Stimulated activated CD4-positive, alpha-beta T cell treated with anti-CD3 and anti-CD28 coated beads, TNF-alpha, amount 100 ng/mL, for 1 hour (primary cell): Measurements from ENCODE around the gene CTBP2.

Source experiments
- DNase-seq, 3 donors: peaks; one replicate each; pipeline ENCODE4 v3.0.0-alpha.2; 2020; ENCODE audit warnings: low read depth in 3 of 3, low spot score in 1 of 3

The CTBP2 gene

DNA sequence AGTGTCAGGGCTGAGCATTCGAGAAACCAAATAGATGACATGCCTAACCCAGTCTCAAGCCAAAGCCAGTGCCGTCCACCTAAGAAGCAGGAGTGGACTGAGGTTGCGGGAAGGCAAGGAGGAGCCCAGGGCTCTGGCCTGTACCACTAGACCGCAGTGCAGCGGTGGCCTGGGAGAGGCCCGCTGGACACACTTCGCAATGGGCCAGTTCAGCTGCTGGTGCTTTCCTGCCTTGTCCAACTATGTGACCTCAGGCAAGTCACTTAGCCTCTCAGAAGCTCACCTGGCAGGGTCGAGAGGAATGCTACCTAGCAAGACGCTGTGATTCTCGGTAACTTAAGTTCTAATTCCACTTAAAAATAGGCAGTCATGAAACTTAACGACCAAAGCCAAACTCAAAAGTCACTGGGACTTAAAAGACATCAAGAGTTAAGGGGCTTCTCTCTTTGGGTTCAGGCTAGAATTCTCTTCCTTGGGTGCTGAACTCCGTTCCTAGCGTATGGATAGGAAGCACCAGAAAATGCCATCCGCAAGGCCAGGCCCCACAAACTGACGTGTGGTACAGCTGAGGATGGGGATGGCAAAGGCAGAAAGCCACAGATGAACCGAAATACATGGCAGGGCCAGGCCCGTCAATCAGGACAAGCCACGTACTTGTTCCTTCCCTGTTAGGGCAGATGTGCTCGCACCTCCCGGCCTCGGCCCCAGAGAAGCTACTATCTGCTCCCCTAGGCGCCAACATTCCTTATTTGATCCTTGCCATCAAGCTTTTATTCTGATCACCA, 34.2 kb downstream of the CTBP2 start:
- DNase-seq: no peak

DNA sequence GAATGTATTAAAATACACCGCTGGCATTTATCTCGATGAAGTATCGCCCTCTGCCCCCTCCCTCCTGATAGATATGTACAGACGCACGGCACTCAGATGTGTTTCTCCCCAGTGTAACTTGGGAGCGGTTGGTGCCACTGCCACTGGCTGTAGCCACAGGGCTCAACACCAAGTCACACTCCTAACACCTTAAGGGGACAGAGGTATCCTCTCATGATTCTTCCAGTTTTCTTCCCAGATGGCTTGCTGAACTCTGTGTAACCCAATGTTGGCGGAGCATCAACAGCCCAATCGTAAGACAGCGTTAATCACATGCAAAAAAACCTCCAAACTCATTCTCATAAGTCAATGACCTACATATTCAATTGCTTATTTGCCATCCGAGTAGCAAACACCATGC, 35.5 kb downstream of the CTBP2 start:
- DNase-seq: no peak

DNA sequence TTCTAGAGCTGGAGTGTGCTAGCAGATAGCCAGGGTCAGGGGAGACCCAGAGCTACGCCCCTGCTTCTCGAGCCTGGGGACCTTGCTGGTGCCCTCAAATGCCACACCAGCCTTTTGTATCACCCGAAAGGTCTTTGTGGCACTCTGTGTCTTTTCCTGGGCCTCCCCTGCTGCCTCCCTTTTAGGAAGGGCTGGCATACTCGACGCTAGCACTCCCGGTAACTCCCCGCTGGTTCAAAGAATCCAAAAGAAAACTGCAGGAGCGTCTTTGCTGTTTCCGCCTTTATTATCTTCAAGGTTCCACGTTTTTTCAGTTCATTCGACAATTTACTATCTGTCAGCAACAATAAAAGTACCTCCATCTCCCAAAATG, 36.3 kb downstream of the CTBP2 start:
- no peak for DNase-seq

DNA sequence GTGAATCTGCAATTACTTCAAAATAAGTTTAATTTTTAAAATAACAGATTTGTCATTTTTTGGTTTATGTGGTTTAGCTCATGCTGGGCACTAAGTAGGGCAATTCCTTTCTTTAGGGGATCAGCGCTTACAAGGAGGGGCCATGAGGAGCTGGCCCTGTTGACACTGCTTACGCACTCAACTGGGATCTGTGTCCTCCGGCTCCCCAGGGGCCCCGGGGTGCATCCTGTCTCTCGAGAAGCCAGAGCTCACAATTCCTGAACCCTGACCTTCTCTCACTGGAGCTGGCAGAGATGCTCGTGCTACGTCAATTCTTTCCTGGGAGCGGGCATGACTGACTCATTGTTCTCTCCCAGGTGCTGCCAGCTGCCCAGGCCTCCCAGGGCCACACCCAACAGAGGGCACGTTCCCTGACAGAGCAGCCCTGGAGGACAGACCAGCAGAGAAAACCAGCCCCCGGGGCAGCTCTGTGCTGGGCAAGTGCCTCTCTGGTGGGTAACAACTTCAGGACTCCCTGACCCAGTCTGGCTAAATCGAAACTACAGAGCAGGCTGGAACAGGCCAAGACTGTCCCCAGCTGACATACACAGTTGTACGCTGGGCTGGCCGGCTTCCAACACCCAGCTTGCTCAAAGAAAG, 36.8 kb downstream of the CTBP2 start:
- DNase-seq: no peak

DNA sequence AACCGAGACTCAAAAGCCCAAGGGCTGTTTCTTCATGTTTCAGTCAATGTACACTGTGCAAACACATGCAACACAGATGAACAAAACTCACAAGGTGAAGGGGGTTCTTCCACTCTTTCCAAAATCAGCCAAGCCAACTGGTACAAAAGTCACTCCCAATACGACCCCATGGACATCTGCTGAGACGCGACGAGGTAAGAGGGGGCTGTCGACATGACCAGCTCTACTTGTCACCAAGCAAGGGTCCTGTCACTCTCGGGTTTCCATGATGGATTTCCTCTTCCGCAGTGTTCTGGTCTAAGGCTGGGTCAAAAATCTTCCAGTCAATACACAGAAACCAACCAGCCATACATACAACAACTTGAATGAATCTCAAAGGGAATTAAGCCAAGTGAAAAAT, 37.8 kb downstream of the CTBP2 start:
- DNase-seq: no peak

DNA sequence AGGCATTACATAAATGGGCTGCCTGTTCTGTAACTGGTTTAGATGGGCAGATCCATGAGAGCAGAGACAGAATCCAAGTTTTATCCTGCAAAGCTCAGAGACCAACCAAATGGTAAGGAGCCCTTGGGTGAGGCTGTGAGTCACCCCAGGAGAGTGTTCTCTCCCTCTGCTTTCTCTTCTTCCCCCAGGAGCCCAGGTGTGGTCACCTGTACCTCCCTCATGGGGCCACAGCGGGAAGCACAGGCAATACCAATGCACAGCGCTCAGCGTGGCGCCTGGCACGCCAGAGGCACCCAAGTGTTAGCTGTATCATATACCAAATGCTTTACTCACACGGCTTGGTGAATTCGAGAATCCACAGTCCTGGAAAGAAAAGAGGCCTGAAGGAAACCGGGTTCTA, 39.4 kb downstream of the CTBP2 start:
- DNase-seq: no peak

DNA sequence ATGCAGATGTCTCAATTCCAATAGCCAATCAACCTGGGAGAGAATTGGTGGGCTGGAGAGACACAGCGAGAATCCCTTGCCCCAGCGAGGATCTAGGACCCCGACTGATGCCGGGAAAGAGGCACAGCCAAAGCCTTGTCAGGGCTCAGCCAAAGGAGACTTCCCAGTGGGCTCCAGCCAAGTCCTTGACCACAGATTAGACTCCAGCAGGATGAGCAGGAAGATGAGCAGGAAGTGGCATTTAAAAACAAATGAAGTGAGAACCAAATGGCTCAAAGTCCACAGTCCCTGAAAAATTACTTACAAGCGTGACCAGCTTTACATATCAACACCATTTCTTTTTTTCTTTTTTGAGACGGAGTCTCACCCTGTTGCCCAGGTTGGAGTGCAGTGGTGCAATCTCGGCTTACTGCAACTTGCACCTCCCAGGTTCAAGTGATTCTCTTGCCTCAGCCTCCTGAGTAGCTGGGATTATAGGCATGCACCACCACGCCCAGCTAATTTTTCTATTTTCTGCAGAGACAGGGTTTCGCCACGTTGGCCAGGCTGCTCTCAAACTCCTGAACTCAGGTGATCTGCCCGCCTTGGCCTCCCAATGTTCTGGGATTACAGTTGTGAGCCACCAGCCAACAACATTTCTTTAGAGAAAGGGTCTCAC, 40.2 kb downstream of the CTBP2 start:
- no peak for DNase-seq

DNA sequence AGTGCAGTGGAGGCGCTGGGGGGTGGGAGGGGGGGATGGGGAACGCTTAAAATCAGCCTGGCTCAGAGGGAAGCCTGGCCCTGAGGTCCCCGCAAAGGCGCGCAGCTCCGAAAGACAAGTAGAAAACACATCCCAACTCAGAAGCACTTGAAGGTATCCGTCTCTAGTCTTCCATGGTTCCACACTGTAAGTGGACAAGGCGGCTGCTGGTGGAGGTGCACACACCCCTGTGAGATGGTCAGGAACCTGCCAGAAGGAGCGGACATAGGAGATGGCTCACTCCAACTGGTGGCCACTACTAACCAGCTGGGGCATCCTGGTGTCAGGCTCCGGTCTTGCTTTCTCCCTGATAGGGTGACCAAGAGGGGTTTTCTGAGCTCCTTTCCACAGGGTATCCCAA, 41.7 kb downstream of the CTBP2 start:
- DNase-seq: no peak

DNA sequence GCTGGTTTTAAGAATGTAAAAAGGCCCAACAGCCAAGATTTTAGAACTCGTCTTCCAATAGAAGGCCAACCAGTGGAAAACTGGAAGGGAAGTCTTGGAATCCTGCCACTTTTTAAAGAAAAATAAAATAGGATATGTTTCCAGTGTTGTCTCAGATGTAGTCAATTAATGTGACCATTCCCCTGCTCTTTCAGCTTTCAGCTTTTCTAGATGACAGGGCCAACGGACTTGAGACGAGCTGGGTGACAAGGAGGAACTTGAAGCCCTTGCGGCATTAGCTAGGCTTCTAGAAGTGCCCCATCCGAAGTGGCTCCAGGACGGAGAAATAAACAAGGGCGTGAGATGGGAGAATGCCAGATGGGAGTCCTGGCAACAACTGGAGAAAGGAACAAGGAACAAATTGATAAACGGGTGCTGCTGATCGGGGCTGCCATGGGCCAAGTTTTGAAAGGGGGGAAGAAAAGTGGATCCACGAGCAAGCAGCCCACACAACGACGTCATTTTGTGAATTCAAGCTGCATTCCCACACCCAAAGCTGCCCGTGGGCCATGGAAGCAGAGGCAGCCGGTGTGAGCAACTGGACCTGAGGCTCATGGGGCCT, 42.3 kb downstream of the CTBP2 start:
- no peak for DNase-seq

DNA sequence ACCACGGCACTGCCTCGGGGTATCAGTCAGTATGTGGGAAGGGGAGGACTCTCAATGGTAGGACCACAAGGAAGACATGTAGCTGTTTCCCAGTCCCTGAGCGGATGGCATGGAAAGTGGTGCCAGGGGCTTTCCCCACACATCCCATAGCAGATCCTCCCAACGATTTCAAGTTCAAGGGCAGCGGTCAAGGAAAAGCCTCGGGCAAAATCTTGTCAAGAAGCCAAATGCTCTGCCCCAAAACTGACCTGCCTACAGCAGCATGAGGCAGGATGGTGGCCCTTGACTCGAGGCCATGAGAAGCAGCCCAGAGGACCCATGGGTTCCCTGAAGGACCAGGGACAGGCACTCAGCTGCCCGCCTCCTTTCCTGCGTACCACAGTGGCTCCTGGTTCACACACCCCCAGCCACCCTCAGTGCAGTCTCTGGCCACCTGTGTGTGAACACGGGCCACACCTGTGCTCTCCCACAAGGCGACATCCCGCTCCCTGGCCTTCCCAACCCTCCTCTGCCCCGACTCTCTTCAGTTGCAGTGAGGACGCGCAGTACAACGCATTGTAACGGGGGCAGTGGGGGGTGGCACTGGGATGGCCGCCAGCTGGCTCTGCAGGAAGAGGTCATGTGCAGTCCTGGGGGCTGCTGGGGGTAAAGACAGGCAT, 43.6 kb downstream of the CTBP2 start:
- no peak for DNase-seq

DNA sequence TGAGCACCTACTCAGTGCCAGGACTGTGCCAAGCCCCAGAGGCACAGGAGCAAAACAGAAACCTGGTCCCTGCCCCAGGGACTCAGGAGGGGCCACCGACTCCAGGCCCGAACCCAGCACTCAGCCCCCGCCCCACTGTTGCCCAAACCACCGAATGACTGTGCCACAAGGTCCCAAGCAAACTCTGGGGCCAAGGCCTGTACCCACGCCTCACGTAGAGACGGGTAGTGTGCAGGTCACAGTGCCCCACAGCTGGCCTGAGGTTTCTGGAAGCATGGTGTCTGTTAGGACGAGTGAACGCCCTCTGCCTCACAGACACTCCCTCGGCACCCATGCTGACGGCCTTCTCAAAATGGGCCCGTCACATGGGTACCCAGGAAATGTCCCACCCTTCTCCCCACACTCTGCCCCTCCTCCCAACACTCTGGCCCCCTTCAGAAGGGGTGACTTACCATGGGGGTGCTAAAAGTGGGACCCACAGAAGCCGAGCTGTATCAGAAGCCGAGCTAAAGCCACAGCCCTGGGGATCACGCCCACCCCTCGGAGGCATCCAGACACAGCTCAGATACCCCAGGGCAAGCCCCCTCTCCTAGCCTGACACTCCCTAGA, 44.2 kb downstream of the CTBP2 start:
- DNase-seq: no peak

DNA sequence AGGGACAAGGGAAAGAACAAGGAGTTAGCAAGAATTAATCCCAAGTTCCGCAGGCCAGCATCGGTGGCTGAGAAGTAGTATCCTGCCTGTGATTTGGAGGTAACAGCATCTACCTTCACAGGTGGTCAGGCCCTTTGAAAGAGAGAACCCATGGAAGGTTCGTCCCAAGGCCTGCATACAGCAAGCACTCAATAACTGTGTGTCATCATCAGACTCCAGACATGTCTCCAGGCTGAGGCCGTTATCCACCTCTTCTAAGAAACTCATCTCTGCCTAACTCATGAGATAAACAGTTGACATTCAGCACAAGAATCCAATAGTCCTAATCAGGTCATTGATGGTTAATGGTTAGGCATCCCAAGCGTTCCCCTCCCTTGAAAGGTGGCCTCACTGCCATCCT, 45.0 kb downstream of the CTBP2 start:
- DNase-seq: no peak

DNA sequence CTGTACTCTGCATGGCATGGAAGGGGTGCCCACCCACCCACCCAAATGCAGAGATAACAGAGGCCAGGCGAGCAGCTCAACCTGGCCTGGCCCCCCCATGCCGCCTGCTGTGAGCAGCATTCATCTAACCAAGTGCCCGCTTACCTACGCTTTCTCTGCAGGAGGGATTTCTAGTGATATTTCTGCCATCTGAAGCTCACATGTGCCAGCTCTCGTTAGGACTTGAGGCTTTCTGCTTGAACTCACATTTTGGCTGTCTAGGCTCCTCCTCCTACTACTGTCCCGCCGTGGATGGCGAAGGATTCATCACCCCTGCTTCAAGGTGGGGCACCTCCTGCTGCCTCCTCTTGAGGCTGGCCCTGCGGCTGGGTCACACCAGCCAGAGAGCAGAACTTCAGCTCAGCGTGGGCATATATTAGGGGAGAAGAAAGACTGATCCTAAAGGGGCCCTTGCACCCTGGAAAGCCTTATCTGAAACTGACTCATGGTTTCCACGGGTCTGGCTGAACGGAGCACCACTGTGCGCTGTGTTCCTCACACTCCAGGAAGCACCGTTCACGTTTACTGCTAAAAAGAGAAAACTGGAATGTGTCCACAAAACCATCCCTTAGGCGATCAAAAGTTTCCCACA, 45.5 kb downstream of the CTBP2 start:
- DNase-seq: no peak

DNA sequence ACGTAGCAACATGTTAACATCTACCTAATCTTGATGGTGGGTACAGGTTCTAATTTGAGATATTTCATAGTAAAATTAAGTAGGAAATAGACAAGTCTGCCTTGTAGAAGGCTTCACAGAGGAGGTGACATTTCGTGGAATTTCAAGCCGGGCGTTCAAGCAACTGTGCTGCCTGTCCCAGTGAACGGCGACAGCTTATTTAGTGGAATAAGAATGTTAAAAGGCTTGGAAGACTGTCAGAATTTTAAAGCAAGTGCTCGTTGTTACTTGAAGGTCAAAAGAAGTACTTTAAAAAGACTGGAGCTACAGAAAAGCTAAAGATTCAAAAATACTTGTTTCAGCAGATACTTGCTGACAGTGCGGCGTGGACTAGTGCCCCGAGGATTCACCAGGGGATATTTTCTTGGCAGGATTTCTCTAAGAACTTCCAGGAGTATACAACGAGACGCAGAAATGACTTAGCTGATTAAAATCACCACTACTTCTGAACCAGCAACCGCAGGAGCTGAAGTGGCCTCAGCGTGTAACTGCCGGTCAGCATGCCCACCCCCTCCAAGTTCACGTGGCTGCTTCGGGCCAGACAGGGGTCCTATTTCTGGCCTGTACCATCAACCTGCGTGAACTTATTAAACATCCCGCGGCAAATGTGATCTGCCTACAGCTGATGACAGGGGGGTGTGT, 46.5 kb downstream of the CTBP2 start:
- DNase-seq: no peak

DNA sequence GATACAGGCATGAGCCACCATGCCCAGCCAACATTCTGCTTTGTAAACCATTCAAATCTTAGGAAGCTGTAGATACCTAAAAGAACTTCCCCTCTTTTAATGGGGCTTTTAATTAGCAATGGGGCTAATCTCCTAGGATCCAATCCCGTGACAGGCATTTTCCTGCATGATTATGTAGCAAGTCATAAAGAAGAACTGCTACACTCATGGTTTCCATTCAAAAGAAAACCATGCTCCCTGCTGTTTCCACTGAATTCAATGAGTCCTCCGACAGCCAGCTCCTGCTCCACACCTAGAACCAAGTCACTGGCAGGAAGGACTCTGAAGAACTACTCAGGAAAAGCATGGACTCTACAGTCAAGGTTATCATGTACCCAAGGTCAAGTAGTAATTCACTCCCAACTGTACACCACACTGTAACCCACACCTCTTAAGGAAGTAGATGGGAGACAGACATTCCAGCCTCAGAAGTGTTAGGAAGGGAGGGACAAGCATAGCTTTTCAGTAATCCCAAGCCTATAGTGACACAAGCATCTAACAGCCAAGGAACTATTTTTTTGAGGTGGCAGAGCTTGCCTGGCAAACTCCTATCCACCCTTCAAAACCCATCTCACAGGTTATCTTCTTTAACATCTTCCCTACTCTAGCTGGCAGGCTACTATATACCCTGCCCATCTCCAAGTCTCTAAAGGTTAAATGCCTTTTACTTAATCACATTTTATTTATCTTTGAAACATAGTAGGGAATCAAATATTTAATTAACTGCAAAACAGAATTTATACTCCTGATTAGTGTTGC, 47.5 kb downstream of the CTBP2 start:
- DNase-seq: no peak

DNA sequence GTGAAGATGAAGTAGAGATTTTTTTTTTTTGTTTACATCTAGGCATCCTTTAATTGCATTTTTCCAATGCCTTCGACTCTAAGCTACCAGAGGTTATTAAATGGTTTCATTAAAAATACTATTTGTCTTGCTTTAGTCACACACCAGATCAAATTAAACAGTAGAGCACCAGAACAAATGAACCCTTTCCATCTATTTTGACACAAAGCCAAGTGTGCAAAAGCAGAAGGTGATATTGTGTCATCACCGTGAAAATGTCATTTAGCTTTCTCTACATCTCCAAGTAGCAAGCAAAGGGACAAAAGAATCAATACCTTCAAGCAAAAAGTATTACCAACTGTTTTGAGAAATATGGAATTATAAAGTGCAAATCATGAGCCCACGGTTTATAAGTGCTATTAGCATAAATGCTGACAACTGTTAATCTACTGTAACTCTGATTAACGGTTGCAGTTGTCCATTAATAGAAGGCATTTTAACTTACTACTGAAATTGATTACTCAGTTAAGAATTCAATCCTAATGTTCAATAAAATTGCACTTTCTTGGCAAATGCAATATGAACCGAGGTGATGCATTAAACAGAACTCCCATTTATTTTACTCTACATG, 49.1 kb downstream of the CTBP2 start:
- no peak for DNase-seq

DNA sequence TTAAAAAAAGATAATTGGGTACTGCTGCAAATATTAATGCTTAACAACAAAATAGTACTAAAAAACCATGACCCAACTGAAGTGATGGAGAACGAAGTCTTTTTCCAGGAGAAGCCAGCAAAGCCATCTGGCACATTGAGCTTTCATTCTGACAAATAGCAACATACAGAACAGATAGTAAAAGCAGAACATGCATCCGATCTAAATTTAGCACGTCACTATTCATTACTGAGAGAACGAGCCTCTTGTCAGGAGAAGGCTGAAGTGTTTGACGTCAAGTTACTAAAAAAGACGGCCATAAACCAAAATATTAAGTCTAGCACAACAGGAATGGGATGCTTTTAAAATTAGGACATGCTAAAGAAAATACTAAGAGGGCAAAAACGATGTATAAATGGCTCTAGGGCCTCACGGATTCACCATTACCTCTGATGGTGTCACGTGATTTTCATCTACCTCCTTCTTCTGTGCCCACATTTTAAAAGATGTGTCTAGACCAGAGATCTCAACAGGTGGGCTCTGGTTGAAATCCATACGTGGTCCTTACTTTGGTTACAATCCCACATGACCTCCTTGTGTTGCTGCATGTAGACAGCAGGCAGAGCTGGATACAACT, 52.3 kb downstream of the CTBP2 start:
- no peak for DNase-seq

DNA sequence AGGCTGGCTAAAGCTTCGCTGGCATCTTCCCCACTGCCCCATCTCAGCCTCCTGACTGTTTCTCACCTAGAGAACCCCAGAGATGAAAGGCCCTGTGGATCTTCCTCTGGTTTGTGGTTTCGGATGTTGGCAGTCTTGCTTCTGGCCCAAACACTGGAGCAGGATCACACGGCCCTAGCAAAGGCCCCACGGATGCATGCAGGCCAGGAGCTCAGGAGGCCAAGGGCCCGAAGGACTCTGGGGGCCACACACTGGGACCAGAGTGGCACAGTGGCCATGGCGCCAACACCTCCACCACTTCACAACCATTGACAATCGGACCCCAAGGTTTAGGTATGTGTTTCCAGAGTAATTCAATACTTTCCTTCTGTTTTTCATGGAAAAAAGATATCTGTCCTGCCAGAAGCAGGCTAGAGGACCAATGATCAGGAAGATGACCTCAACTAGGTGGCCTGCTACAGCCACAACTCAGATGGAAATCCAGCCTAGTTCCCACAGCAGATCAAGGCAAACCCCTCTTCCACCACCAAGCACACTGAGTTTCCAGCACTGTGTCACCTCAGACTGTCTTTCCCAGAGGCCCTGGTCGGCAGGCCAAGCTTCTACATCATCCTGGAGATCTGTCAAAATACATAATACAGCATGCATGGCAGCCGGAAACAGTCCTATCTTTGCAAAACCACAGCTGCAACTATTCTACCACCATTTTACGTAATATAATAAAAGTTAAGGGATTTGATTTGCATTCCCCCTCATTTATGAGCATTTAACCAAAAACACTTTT, 53.0 kb downstream of the CTBP2 start:
- DNase-seq: no peak
